HepG2 (cell line): ENCODE measurements around the gene C1QTNF1.

Experiments
- HDAC2 ChIP-seq: sonication (generic); formaldehyde crosslinking; IDR thresholded peaks from 2 replicates; pipeline ENCODE4 v1.4.0; 2020; ENCODE audit warnings: missing genetic modification reagents
- IRF2 ChIP-seq: IDR thresholded peaks from 2 replicates; pipeline ENCODE4 v1.6.1; 2018; ENCODE audit warnings: missing genetic modification reagents, missing compliant biosample characterization
- KDM5A ChIP-seq: fragments of 200-600 bp; sonication (generic); IDR thresholded peaks from 2 replicates; pipeline ENCODE4 v1.7.0; 2018; ENCODE audit warnings: antibody characterized with exemption, mild to moderate bottlenecking, low read length, borderline replicate concordance
- PRDM4 ChIP-seq: sonication (generic); formaldehyde crosslinking; IDR thresholded peaks from 2 replicates; pipeline ENCODE4 v1.9.0; 2021; ENCODE audit warnings: missing genetic modification reagents, borderline replicate concordance
- SMAD1 ChIP-seq: sonication (generic); formaldehyde crosslinking; IDR thresholded peaks from 2 replicates; pipeline ENCODE4 v1.4.0; 2020; ENCODE audit warnings: missing genetic modification reagents, low read depth, mild to moderate bottlenecking, borderline replicate concordance
- ZBTB8A ChIP-seq: sonication (generic); formaldehyde crosslinking; IDR thresholded peaks from 2 replicates; pipeline ENCODE4 v1.4.0; 2020; ENCODE audit warnings: mild to moderate bottlenecking, low read depth, missing genetic modification reagents, borderline replicate concordance

DNA sequence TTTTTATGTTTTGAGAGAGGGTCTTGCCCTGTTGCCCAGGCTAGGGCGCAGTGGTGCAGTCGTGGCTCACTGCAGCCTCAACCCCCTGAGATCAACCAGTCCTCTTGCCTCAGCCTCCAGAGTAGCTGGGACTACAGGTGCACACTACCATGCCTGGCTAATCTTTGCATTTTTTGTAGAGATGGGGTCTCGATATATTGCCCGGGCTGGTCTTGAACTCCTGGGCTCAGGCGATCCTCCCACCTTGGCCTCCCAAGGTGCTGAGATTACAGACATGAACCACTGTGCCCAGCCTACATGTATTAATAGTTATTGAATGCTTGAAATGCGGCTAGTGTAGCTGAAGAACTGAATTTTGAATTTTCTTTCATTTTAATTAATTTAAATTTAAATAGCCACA, 12.2 kb downstream of the C1QTNF1 start:
- TF ChIP-seq HDAC2 (no peak), IRF2 (CRISPR knock-in tag) (no peak), SMAD1 (CRISPR knock-in tag) (no peak), KDM5A (no peak), ZBTB8A (CRISPR knock-in tag) (no peak), PRDM4 (CRISPR knock-in tag) (no peak)
